IPS-11a (cell line): ENCODE measurements around the gene ARL10.

Source experiments
- H3K4me3 ChIP-seq: one replicate; pipeline ENCODE4 v1.5.1; 2013; ENCODE audit warnings: low read depth, low read length, control low read depth

ARL10 gene

DNA sequence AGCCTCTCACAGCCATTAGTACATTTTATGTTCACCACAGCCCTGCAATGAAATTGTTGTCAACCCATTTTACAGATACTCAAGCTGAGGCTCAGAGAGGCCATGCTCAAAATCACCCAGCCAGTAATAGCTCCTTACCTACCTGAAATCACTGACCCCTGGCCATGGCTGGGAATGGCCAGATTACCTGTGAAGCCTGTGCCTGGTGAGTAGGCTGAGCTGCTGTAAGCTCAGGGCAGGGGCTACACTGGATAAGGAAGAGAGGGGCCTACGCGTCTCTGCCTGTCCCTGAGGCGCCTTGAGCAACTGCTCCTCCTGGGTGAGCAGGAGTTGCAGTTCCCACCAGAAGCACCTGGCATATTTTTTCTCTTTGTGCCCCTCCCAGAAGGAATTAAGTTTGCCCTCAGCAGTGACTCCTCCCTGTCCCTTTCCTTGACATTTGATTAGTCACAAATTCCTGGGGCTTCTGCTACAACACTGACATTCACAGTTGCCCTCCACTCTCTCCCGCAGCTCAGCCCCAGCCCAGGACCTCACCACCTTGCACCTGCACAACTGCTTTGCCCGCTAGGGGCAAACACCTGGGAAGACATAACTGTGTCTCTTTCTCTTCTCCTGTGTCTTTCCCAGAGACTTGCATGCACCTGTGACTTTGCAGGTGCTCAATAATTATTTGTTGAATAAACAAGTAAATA is 45.3 kb downstream of the ARL10 start:
- no peak overlapping the region for H3K4me3 ChIP-seq

DNA sequence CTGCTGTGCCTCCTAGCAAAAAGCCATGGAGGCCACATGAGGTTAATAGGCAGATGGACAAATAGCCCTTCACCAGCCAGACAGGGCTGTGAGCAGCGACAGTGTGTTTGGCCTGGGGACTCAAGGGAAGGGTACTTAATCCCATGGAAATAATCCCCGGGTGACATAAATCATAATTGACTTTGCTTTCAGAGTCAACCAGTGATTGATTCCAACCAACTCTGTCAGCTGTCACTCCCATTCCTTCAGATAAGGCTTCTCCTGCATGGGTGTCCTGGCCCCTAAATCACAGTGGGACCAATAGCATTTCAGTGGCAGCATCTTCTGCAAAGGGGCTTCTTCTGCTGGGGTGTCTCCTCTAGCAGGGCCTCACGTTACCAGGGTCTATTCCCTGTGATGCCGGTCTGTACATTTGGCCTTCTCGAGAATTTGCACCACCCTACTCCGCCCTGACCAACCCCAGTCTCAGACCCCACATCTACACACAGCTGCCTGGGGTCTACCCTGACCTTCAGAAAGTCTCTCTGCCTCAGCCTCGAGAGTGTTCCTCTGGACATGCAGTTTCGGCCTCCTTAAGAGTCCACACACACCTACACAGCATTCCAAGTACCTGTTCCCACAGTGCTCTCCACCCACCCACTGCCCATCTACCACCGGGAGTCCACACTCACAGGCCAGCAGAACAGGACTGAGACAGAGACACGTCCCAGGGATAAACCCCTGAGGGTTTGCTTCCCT is 47.4 kb downstream of the ARL10 start:
- H3K4me3 ChIP-seq: no peak overlapping the region

DNA sequence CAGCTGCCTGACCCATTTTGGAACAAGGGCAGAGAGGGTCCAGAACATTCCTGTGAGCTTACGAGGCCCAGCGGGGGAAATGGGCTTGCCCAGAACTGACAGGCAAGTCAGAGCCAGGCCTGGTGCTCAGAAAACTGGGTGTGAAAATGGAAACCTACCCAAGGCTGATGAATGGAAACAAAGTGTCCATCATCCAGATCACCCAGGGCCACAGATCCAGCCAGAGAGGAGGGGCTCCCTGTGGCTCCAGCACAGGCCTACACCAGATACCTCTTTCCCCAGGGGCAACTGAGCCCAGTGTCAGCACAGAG is 47.9 kb downstream of the ARL10 start:
- no peak overlapping the region for H3K4me3 ChIP-seq

DNA sequence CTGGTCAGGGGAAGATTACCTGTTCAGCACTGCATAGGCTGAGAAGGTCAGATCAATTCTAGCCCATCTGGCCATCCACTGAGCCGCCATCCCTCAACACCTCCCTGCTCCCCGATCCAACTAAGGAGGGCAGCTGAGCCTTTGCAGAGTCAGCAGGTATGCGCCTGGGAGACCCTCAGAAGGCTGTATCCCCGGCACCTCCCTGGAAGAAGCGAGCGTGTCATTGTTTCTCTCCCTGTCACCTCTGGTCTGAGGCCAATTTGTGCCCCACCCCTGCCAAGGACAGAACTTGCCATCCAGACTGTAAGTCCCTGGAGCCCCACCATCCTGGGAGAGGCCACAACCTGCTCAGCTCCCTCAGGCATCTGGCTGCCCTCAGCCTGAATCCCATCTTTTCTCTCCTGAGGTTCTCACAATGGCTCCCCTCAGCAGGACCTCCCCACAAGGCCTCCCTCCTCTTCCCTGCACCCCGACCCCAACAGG is 48.5 kb downstream of the ARL10 start:
- H3K4me3 ChIP-seq: no peak overlapping the region

DNA sequence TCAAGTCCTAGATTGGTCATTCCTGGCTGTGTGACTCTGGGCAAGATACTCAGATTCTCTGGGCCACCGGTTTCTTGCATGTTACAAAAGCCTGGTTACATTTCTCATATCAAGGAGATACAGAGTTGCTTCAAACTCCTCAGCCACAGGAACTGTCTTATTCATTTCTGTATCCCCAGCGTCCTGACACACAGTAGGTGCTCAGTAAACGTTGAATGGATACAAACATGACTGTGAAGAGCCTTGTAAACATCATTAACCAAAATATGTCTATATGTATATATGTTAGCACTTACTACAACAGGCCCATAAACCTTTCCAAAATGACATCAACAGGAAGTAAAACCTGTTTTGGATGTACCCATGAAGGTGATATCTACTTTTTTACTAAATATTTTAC is 49.4 kb downstream of the ARL10 start:
- no peak overlapping the region for H3K4me3 ChIP-seq

DNA sequence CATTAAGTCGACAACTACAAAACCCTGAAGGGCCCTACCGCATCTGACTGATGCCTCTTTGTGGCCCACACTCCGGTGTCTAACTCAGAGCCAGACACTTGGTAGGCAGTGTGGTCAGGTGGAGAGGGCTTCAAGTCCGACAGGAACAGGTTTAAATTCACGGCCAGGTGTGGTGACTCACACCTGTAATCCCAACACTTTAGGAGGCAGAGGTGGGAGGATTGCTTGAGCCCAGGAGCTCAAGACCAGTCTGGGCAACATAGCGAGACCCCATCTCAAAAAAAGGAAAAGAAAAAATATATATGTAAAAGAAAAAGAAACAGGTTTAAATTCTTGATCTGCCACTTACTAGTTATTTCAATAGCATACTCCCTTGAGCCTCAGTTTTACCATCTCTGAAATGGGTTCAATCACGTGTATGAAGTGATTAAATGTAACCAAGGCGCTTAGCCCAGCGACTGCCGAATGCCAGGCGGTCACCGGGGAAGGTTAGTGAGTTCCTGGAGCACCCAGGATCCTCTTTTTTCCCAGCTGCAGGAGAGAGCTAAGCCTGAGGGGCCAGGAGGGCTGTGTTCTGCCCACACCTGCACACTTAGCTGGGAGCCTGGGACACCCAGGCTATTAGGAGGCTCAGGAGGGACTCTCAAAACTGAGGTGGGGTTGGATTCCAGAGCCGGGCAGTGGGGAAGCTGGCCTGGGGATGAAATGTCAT is 50.1 kb downstream of the ARL10 start:
- H3K4me3 ChIP-seq: peak overlapping the region; percentile 72

DNA sequence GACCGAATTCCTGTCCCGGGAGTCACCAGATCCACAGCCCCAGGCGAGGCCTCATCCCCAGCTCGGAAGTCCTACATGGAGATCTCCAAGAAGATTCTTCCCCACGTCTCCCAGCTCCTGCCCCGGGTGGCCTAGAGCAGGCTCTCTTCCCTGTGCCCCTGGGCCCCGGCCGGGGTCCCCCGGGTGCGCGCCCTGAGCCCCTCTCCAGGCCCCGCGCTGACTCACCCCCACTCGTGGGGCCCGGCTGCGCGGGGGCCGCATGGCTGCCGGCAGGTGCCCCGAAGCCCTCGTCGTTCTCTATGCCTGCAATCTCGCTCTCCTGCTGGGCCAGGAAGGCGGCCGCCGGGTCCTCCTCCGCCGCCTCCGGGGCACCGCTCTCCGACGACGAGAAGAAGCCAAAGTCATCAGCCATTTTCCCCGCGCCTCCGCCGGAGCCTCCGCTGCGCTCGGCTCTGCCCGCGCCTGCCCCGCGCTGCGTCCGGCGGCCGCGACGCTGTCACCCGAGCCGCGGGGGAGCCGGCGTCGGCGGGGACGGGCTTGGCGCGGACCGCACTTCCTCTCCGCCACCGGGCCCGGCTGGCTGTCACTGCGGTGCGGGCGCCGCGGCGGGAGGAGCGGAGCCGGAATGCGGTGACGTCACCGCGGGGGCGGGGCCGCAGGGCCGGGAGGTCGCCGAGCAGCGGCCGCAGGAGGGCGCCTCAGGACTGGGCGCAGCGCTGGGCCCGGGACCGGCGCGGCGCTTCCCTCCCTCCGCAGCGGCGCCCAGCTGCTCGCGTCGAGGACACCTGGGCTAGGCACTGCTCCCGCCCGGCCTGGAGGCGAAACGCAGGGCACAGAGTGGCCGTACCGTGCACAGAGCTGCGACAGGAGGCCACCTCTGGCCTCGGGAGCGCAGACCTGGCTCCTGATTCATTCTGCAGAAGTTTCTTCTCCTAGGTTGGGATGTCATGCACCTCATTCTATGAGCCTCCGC is 51.0 kb downstream of the ARL10 start, which contains the start of gene CLTB:
TSS of gene CLTB (minus strand) at position 588 of the 973 bp plus-strand sequence. CDS start at position 412, 176 bp downstream.
- peak within 1 kb of the TSS; percentile 72 for H3K4me3 ChIP-seq

DNA sequence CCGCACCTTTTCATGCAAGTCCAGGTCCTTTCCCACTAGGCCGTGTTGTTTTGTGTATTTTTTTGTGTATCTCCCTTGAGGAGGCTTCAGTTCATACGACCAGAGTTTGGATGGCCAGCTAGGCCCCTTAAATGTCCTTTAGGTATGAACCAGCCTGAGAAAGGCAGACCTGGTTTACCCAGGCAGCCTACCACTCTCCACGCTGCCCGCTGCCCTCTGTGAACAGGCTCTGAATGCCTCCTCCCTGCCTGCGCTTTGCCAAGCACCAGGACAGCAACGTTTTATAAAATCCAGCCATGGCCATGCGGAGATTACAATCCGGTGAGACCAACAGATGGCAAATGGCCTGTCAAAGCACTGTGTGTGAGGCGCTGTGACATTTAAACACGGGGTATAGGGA is 51.7 kb downstream of the ARL10 start:
- no peak overlapping the region for H3K4me3 ChIP-seq

DNA sequence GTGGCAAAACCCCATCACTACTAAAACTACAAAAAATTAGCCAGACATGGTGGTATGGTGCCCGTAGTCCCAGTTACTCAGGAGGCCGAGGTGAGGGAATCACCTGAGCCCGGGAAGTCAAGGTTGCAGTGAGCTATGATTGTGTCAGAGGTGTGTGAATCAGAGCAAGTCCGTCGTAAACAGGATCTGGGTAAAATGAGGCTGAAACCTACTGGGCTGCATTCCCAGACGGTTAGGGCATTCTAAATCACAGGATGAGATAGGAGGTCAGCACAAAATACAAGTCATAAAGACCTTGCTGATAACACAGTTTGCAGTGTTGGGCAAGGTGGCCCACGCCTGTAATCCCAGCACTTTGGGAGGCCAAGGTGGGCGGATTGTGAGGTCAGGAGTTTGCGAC is 53.0 kb downstream of the ARL10 start:
- H3K4me3 ChIP-seq: no peak overlapping the region

DNA sequence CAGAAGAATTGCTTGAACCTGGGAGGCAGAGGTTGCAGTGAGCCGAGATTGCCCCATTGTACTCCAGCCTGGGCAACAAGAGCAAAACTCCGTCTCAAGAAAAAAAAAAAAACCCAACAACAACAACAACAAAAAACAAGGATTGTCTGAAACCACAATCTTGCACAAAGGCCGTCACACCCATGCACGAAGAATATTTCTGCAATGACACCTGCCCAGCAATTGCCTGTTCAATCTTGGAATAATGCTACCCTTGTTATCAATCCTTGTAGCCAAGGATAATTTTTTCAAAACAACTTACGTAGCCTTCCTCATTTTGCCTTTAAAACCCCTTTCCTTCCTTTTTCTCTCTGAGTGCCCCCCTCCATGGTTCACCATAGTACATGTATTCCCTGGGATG is 54.8 kb downstream of the ARL10 start:
- no peak overlapping the region for H3K4me3 ChIP-seq

DNA sequence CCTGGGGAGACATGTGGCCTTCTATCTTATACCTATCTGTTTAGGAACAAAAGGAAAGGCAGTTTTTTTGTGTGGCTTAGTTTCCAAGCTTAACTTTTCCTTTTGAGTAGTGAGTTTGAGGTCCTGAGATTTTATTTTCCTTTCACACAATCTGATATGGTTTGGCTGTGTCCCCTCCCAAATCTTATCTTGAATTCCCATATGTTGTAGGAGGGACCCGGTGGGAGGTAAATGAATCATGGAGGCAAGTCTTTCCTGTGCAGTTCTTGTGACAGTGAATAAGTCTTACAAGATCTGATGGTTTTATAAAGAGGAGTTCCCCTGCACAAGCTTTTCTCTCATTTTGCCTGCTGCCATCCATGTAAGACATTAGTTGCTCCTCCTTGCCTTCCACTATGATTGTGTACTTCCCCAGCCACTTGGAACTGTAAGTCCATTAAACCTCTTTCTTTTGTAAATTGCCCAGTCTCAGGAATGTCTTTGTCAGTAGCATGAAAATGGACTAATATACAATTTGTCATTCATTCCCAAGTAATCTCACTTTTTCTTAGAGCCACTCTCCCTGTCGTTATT is 55.8 kb downstream of the ARL10 start:
- H3K4me3 ChIP-seq: no peak overlapping the region

DNA sequence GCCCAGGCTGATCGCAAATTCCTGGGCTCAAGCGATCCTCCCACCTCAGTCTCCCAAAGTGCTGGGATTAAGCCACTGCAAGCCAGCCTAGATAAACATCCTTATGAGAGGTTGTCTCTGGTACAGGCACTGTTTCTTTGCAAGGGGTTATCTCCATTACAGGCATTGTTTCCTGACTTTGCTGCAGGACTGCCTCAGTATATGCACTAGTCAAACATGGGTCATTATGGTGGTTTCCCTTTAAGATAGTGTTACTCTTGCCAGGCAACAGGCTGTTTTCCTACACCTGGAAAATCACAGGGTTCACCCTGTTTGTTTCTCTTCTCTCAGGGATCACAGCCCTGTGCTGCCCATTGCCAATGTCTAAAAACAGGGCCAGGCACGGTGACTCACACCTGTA is 58.9 kb downstream of the ARL10 start:
- H3K4me3 ChIP-seq: no peak overlapping the region

DNA sequence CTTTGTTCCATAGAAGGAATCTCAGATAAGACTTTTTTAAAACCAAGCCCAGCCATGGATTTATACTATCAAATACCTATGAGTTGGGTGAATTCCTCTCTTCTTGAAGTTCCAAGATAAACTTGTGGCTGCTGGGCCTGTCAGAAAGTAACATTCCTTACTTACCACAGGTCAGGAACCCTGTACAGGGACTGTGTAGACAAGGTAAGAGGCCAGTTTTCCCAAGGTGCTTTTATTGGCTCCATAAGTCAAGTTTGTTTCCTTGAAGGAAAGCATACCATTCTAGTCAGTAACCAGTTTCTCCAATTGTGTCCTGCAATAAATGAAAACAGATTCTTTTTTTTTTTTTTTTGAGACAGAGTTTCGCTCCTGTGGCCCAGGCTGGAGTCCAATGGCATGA is 59.9 kb downstream of the ARL10 start:
- no peak overlapping the region for H3K4me3 ChIP-seq

DNA sequence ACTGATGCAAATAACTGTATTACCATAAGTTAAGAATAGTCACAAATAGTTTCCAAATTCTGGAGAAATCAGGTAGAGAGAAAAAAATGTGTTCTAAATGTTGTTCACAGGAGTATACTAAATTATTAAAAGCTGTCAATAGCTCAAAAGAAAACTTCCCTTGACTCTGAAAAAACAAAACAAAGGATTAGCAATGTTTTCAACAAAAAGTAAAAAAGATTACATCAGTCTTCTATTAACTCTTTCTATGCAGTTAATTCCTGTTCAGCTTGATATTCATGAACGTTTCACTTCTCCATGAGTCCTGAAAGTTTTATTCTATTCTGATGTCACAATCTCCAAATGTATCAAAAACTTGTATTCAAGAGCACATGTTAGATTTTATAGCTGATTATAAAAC is 60.5 kb downstream of the ARL10 start:
- no peak overlapping the region for H3K4me3 ChIP-seq

DNA sequence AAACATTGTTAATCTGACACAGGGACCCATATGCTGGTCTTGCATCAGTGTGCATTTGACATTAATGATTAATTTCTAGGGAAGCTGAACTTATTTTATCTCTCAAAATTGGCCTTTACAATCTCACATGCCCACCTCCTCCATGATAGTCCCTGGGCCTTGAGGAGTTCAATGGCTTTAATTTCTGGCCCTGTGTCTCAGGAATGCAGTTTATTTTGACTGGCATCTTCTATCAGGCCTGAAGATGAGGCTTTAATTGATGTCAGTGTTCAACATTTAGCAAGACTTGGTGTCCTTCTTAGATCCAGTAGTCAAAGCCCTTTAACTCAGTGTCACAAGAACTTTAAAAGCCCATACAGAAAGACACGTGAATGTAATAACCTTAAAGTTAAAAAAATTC is 61.6 kb downstream of the ARL10 start:
- H3K4me3 ChIP-seq: no peak overlapping the region

DNA sequence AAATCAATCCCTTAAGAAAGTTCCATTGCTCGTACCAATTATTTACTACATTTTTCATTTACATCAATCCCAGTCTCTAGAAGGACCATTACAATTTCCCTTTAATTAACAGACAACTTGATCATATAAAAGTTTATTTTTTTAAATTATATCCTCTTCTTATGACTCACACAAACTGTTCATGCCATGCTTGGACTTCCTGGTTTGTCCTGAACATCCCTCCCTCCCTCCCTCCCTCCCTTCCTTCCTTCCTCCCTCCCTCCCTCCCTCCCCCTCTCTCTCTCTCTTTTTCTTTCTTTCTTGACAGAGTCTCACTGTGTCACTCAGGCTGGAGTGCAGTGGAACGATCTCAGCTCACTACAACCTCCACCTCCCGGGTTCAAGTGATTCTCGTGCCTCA is 62.7 kb downstream of the ARL10 start:
- no peak overlapping the region for H3K4me3 ChIP-seq

DNA sequence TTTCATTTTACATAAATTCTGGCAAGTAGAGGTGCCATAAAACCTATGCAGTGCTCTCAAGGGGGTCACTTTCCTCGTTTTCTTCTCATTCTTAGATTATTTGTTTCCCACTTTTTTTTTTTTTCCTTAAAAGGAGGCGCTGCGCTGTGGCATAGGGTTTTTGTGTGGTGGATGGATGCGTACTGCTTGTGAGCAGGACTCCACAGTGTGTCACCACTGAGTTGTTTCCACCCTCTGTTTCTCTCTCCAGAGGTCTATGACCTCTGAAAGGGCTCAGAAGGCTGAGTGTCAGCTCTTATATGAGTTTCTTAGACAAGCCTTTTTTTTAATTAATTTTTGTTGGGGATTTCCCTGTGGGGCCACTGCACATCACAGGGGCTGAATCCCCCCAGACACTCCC is 64.7 kb downstream of the ARL10 start:
- no peak overlapping the region for H3K4me3 ChIP-seq
